Thyroid gland (tissue), 4 donors: ENCODE measurements around the gene DPP10. TPM values are rescaled to one million over a fixed set of nuclear protein-coding genes. Genes with fewer than 3 reads are reported as not detected.

Experiments
- DNase-seq, 2 donors: peaks; one replicate each; pipeline ENCODE4 v3.0.0-alpha.2; 2019
- H3K27ac ChIP-seq, 3 donors: fragments of 200-600 bp; sonication (generic); 1 replicate in 2 of 3; 2 replicates in 1 of 3; pipeline ENCODE4 v1.5.1; 2016 to 2019; ENCODE audit warnings: mild to moderate bottlenecking in 1 of 3, moderate library complexity in 1 of 3
- H3K27me3 ChIP-seq: fragments of 200-600 bp; sonication (generic); one replicate; pipeline ENCODE4 v1.5.1; 2019
- H3K36me3 ChIP-seq, 2 donors: fragments of 200-600 bp; sonication (generic); one replicate each; pipeline ENCODE4 v1.5.1; 2016 to 2019
- H3K4me1 ChIP-seq, 2 donors: fragments of 200-600 bp; sonication (generic); one replicate each; pipeline ENCODE4 v1.5.1; 2017 to 2019
- H3K4me3 ChIP-seq, 3 donors: fragments of 200-600 bp; sonication (generic); replicated peaks in 1 of 3; 1 replicate in 2 of 3; 2 replicates in 1 of 3; pipeline ENCODE4 v1.5.1; 2016; ENCODE audit warnings: mild to moderate bottlenecking in 1 of 3
- H3K9me3 ChIP-seq: fragments of 200-600 bp; sonication (generic); one replicate; pipeline ENCODE4 v1.5.1; 2017
- CTCF ChIP-seq, 6 experiments: fragments of 200-600 bp in 3 of 6; fragments of 450-650 bp in 3 of 6; sonication (generic) in 3 of 6; IDR thresholded peaks; one replicate each; pipeline ENCODE4 v1.5.1; 2016 to 2019; ENCODE audit warnings: antibody characterized with exemption in 6 of 6, mild to moderate bottlenecking in 2 of 6, inconsistent platforms in 1 of 6, moderate library complexity in 1 of 6
- POLR2A ChIP-seq, 2 donors: fragments of 450-650 bp; IDR thresholded peaks; one replicate each; pipeline ENCODE4 v1.6.1; 2017; ENCODE audit warnings: antibody characterized with exemption in 2 of 2, mild to moderate bottlenecking in 2 of 2, moderate library complexity in 1 of 2
- WGBS, 2 donors: methylation state at CpG; one replicate each; pipeline ENCODE4 v1.1.5; 2017; 5-methylcytosine and 5-hydroxymethylcytosine counted together
- intact Hi-C: fragments of 100-400 bp; cut with DNase I; formaldehyde crosslinking; loops from one replicate; pipeline ENCODE4 v1.15.1; 2023
- total RNA-seq, 4 donors: library from RNA; depleted of rRNA; stranded (reverse); fragments of >200 nt; gene quantifications; one replicate each; pipeline ENCODE4 v1.2.3, GENCODE V29; 2016

DPP10 gene
- total RNA-seq, 4 donors from 2014 or later = 0.63 to 1.3 TPM; not detected in 2

- no peaks in the 10 kb centered on the region for H3K4me1 ChIP-seq
- 91 to 92% methylated on average over 2 of the region's 2 CpGs for whole genome bisulfite sequencing, 2 donors
- H3K4me3 ChIP-seq = no peak overlapping the region
- H3K27ac ChIP-seq = no peak overlapping the region
- TF ChIP-seq POLR2A (IDR thresholded peaks at IDR 0.05) = no peak
- TF ChIP-seq CTCF (IDR thresholded peaks at IDR 0.05) = no peak
- no peaks in the 10 kb centered on the region for H3K9me3 ChIP-seq
- intact Hi-C loops = no loop called here
- no peak for DNase-seq
- no peaks in the 10 kb centered on the region for H3K27me3 ChIP-seq
- no peaks in the 10 kb centered on the region for H3K36me3 ChIP-seq
Measured at GRCh38 chr2:115584507-115584906, 1142.1 kb downstream of the DPP10 start.

GRCh38 chr2:115596659-115597375, 1154.4 kb downstream of the DPP10 start:
- no peak for TF ChIP-seq CTCF (IDR thresholded peaks at IDR 0.05)
- TF ChIP-seq POLR2A (IDR thresholded peaks at IDR 0.05) = no peak
- intact Hi-C loops = no loop called here
- H3K4me3 ChIP-seq = no peak overlapping the region
- H3K27ac ChIP-seq = no peak overlapping the region
- WGBS, 2 donors = 28 to 49% methylated on average over 3 of the region's 3 CpGs
- H3K36me3 ChIP-seq = no peaks in the 10 kb centered on the region
- H3K4me1 ChIP-seq = no peaks in the 10 kb centered on the region
- no peak for DNase-seq
- no peaks in the 10 kb centered on the region for H3K27me3 ChIP-seq
- no peaks in the 10 kb centered on the region for H3K9me3 ChIP-seq

DNA sequence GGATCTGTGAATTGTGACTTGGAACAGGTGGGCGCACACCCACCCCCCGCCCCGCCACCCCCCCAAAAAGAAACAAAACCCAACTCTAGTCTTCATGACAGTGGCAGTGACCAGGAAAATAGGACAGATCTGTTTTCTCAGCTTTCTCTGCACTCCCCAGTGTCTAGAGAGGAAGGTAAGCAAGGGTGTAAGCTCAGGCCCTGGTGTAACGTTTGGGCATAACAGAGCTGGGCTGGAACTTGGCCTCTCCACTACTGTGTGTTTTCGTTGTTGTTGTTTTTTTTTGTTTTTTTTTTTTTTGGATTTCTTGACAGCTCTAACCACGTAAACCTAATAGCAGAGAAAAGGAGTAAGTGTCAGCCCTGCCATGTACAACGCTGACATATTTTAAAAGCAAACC, 1160.8 kb downstream of the DPP10 start:
- intact Hi-C loops = no loop called here
- no peak overlapping the region for H3K4me3 ChIP-seq
- no peak for DNase-seq
- WGBS, 2 donors = 80% methylated on average over 7 of the region's 7 CpGs
- no peak for TF ChIP-seq CTCF (IDR thresholded peaks at IDR 0.05)
- TF ChIP-seq POLR2A (IDR thresholded peaks at IDR 0.05) = no peak
- no peaks in the 10 kb centered on the region for H3K9me3 ChIP-seq
- no peaks in the 10 kb centered on the region for H3K4me1 ChIP-seq
- no peaks in the 10 kb centered on the region for H3K36me3 ChIP-seq
- H3K27ac ChIP-seq = no peak overlapping the region
- no peaks in the 10 kb centered on the region for H3K27me3 ChIP-seq

- no peak overlapping the region for H3K4me3 ChIP-seq
- intact Hi-C loops = no loop called here
- H3K4me1 ChIP-seq = no peaks in the 10 kb centered on the region
- no peaks in the 10 kb centered on the region for H3K27me3 ChIP-seq
- no peak for DNase-seq
- no peak overlapping the region for H3K27ac ChIP-seq
- H3K9me3 ChIP-seq = no peaks in the 10 kb centered on the region
- no peaks in the 10 kb centered on the region for H3K36me3 ChIP-seq
- 8 to 11% methylated on average over 1 of the region's 1 CpG for WGBS, 2 donors
- no peak for TF ChIP-seq POLR2A (IDR thresholded peaks at IDR 0.05)
- no peak for TF ChIP-seq CTCF (IDR thresholded peaks at IDR 0.05)
Measured at GRCh38 chr2:115606350-115606749, 1163.9 kb downstream of the DPP10 start.

DNA sequence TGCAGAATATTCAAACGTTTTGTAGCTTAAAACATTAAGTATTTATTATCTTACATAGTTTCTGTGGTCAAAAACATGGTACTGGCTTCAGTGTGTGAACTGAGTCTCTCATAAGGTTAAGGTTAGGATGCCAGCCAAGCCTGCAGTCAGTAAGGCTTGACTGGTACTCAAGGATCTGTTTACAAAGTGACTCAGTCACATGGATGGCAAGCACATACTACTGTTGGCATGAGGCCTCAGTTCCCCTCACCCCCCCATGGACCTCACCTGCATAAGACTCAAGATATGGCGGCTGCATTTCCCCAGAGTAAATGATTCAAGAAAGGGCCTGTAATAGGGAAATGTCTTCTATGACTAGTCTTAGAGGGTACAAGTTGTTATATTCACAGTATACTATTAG, 1167.5 kb downstream of the DPP10 start:
- no peak for TF ChIP-seq CTCF (IDR thresholded peaks at IDR 0.05)
- TF ChIP-seq POLR2A (IDR thresholded peaks at IDR 0.05) = no peak
- WGBS, 2 donors = 60 to 64% methylated on average over 2 of the region's 2 CpGs
- intact Hi-C loops = no loop called here
- H3K9me3 ChIP-seq = no peaks in the 10 kb centered on the region
- peak; percentile 25 to 31 for DNase-seq
- no peaks in the 10 kb centered on the region for H3K4me1 ChIP-seq
- H3K4me3 ChIP-seq = no peak overlapping the region
- no peak overlapping the region for H3K27ac ChIP-seq
- H3K36me3 ChIP-seq = no peaks in the 10 kb centered on the region
- no peaks in the 10 kb centered on the region for H3K27me3 ChIP-seq
